Astrocyte (in vitro differentiated cells and primary cell): ENCODE data around the gene BMP7. TPM values are rescaled to one million over a fixed set of nuclear protein-coding genes. Genes with fewer than 3 reads are reported as not detected.

ENCODE experiments used
- DNase-seq: peaks from one replicate; pipeline ENCODE4 v3.0.0-alpha.2; 2010; ENCODE audit warnings: low read depth
- FAIRE-seq: peaks from 2 replicates; lab custom pipeline; 2011; peaks lifted over from hg19 to GRCh38; lab: Jason Lieb, UNC
- H2AFZ ChIP-seq: 2 replicates; pipeline ENCODE4 v1.6.0; 2012; ENCODE audit warnings: low read depth, low read length, inconsistent platforms
- H3K27ac ChIP-seq: 2 replicates; pipeline ENCODE4 v1.5.1; 2011; ENCODE audit warnings: low read depth, low read length, inconsistent platforms
- H3K27me3 ChIP-seq: 2 replicates; pipeline ENCODE4 v1.6.0; 2011; ENCODE audit warnings: low read length, inconsistent platforms; ENCODE audit not compliant: insufficient read depth
- H3K36me3 ChIP-seq: 2 replicates; pipeline ENCODE4 v1.5.1; 2011; ENCODE audit warnings: low read length, inconsistent platforms; ENCODE audit not compliant: insufficient read depth
- H3K4me1 ChIP-seq: 2 replicates; pipeline ENCODE4 v1.5.1; 2011; ENCODE audit warnings: low read length, inconsistent platforms; ENCODE audit not compliant: insufficient read depth
- H3K4me2 ChIP-seq: 2 replicates; pipeline ENCODE4 v1.6.0; 2012; ENCODE audit warnings: low read length, inconsistent platforms
- H3K4me3 ChIP-seq: 2 replicates; pipeline ENCODE4 v1.5.1; 2011; ENCODE audit warnings: low read depth, mild to moderate bottlenecking, low read length, inconsistent platforms; ENCODE audit not compliant: insufficient read depth
- H3K79me2 ChIP-seq: 2 replicates; pipeline ENCODE4 v1.6.0; 2012; ENCODE audit warnings: mild to moderate bottlenecking, low read length, inconsistent platforms; ENCODE audit not compliant: insufficient read depth
- H3K9ac ChIP-seq: 2 replicates; pipeline ENCODE4 v1.6.0; 2012; ENCODE audit warnings: mild to moderate bottlenecking, low read length, inconsistent platforms
- H3K9me3 ChIP-seq: 2 replicates; pipeline ENCODE4 v1.5.1; 2012; ENCODE audit warnings: low read depth, mild to moderate bottlenecking, low read length, inconsistent platforms; ENCODE audit not compliant: insufficient read depth
- H4K20me1 ChIP-seq: 2 replicates; pipeline ENCODE4 v1.6.0; 2012; ENCODE audit warnings: low read length, inconsistent platforms; ENCODE audit not compliant: insufficient read depth
- H3K27ac Mint-ChIP-seq: one replicate; pipeline ENCODE4 v1.8.0; 2021; ENCODE audit warnings: mild to moderate bottlenecking, mixed read lengths; ENCODE audit not compliant: unreplicated experiment
- H3K27me3 Mint-ChIP-seq: one replicate; pipeline ENCODE4 v1.8.0; 2021; ENCODE audit warnings: low read depth, mixed read lengths; ENCODE audit not compliant: unreplicated experiment
- H3K36me3 Mint-ChIP-seq: one replicate; pipeline ENCODE4 v1.8.0; 2021; ENCODE audit warnings: low read depth, mixed read lengths; ENCODE audit not compliant: unreplicated experiment
- H3K4me1 Mint-ChIP-seq: one replicate; pipeline ENCODE4 v1.8.0; 2021; ENCODE audit warnings: low read depth, mixed read lengths; ENCODE audit not compliant: unreplicated experiment
- H3K4me3 Mint-ChIP-seq: one replicate; pipeline ENCODE4 v1.8.0; 2021; ENCODE audit warnings: mild to moderate bottlenecking, moderate library complexity, mixed read lengths; ENCODE audit not compliant: unreplicated experiment
- H3K9me3 Mint-ChIP-seq: one replicate; pipeline ENCODE4 v1.8.0; 2021; ENCODE audit warnings: mild to moderate bottlenecking, mixed read lengths; ENCODE audit not compliant: unreplicated experiment
- EZH2 ChIP-seq: IDR thresholded peaks from 2 replicates; pipeline ENCODE4 v1.6.1; 2012; ENCODE audit warnings: mild to moderate bottlenecking, low read length, inconsistent platforms; ENCODE audit not compliant: insufficient read depth
- total RNA-seq: library from RNA; stranded (reverse); gene quantifications from 2 replicates; pipeline ENCODE4 v1.2.1, GENCODE V29; 2021
- TF ChIP-seq, protein P1 (sequence below): IDR thresholded peaks from 2 replicates; pipeline ENCODE4 v1.5.1; 2011; ENCODE audit warnings: low read depth, mild to moderate bottlenecking, inconsistent platforms, low read length, moderate library complexity; ENCODE audit not compliant: insufficient read depth

The BMP7 gene
- total RNA-seq, 1 donor from 2014 or later: 15.3 TPM

DNA sequence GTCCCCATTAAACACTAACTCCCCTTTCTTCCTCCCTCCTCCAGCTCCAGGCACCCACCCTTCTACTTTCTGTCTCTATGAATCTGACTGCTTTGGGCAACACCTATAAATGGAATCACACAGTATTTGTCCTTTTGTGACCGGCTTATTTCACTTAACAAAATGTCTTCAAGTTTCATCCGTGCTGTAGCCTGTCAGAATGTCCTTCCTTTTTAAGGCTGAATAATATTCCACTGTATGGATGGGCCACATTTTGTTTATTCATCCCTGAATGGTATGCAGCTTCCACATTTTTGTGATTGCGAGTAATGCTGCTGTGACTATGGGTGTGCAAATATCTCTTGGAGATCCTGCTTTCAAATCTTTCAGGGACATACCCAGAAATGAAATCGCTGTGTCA lies 28.4 kb downstream of the BMP7 start:
- no peaks in the 10 kb centered on the region for H3K36me3 ChIP-seq
- no peak overlapping the region for H3K27ac Mint-ChIP-seq
- H3K4me3 ChIP-seq: no peak overlapping the region
- no peak overlapping the region for H3K4me3 Mint-ChIP-seq
- H3K4me2 ChIP-seq: no peak overlapping the region
- no peaks in the 10 kb centered on the region for H3K9me3 ChIP-seq
- no peaks in the 10 kb centered on the region for H3K4me1 ChIP-seq
- H3K36me3 Mint-ChIP-seq: peaks cover 2% of the 10 kb centered on the region
- H3K27ac ChIP-seq: no peak overlapping the region
- H4K20me1 ChIP-seq: no peaks in the 10 kb centered on the region
- TF ChIP-seq, protein P1, sequence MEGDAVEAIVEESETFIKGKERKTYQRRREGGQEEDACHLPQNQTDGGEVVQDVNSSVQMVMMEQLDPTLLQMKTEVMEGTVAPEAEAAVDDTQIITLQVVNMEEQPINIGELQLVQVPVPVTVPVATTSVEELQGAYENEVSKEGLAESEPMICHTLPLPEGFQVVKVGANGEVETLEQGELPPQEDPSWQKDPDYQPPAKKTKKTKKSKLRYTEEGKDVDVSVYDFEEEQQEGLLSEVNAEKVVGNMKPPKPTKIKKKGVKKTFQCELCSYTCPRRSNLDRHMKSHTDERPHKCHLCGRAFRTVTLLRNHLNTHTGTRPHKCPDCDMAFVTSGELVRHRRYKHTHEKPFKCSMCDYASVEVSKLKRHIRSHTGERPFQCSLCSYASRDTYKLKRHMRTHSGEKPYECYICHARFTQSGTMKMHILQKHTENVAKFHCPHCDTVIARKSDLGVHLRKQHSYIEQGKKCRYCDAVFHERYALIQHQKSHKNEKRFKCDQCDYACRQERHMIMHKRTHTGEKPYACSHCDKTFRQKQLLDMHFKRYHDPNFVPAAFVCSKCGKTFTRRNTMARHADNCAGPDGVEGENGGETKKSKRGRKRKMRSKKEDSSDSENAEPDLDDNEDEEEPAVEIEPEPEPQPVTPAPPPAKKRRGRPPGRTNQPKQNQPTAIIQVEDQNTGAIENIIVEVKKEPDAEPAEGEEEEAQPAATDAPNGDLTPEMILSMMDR: no peak
- TF ChIP-seq EZH2: no peak
- H3K27me3 ChIP-seq: peaks cover 10% of the 10 kb centered on the region
- no peak overlapping the region for H3K9ac ChIP-seq
- H3K9me3 Mint-ChIP-seq: peaks cover 2% of the 10 kb centered on the region
- FAIRE-seq (no peak), DNase-seq (no peak)
- H3K79me2 ChIP-seq: no peaks in the 10 kb centered on the region
- no peak overlapping the region for H2AFZ ChIP-seq
- peaks cover 11% of the 10 kb centered on the region for H3K27me3 Mint-ChIP-seq
- peaks cover 18% of the 10 kb centered on the region for H3K4me1 Mint-ChIP-seq

GRCh38 chr20:57237585-57237953 lies 28.9 kb downstream of the BMP7 start:
- H3K27me3 ChIP-seq: peaks cover 13% of the 10 kb centered on the region
- H3K4me3 ChIP-seq: no peak overlapping the region
- FAIRE-seq: no peak
- Mint-ChIP-seq H3K4me1 (peaks cover 18% of the 10 kb centered on the region), H3K27ac (no peak overlapping the region), H3K4me3 (no peak overlapping the region), H3K36me3 (peaks cover 3% of the 10 kb centered on the region), H3K27me3 (peaks cover 11% of the 10 kb centered on the region), H3K9me3 (peaks cover 2% of the 10 kb centered on the region)
- H3K4me2 ChIP-seq: no peak overlapping the region
- no peaks in the 10 kb centered on the region for H4K20me1 ChIP-seq
- no peak overlapping the region for H3K27ac ChIP-seq
- H3K9ac ChIP-seq: no peak overlapping the region
- H3K79me2 ChIP-seq: no peaks in the 10 kb centered on the region
- TF ChIP-seq EZH2: no peak
- TF ChIP-seq, protein P1: no peak
- no peaks in the 10 kb centered on the region for H3K9me3 ChIP-seq
- no peak overlapping the region for H2AFZ ChIP-seq
- no peak for DNase-seq
- H3K4me1 ChIP-seq: no peaks in the 10 kb centered on the region
- H3K36me3 ChIP-seq: no peaks in the 10 kb centered on the region

GRCh38 chr20:57236813-57237584 lies 29.4 kb downstream of the BMP7 start:
- Mint-ChIP-seq H3K36me3 (peaks cover 3% of the 10 kb centered on the region), H3K9me3 (peaks cover 2% of the 10 kb centered on the region), H3K27ac (no peak overlapping the region), H3K4me3 (no peak overlapping the region), H3K27me3 (peaks cover 11% of the 10 kb centered on the region), H3K4me1 (peaks cover 18% of the 10 kb centered on the region)
- Histone ChIP-seq H2AFZ (no peak overlapping the region), H3K79me2 (no peaks in the 10 kb centered on the region), H3K27me3 (peaks cover 13% of the 10 kb centered on the region), H3K9me3 (no peaks in the 10 kb centered on the region), H3K27ac (no peak overlapping the region), H3K4me1 (no peaks in the 10 kb centered on the region), H3K4me3 (no peak overlapping the region), H3K36me3 (no peaks in the 10 kb centered on the region), H4K20me1 (no peaks in the 10 kb centered on the region), H3K4me2 (no peak overlapping the region), H3K9ac (no peak overlapping the region)
- no peak for TF ChIP-seq EZH2
- TF ChIP-seq, protein P1: no peak
- no peak for FAIRE-seq
- DNase-seq: peak; percentile 39
